Effector memory CD4-positive, alpha-beta T cell (primary cell): ENCODE measurements around the gene RORC.

Source experiments
- DNase-seq, 3 donors: peaks; one replicate each; pipeline ENCODE4 v3.0.0-alpha.2; 2020
- H3K27ac ChIP-seq: 2 replicates; pipeline ENCODE4 v1.7.0; 2013; ENCODE audit warnings: mild to moderate bottlenecking, low read length, moderate library complexity; ENCODE audit not compliant: insufficient read depth, poor library complexity, severe bottlenecking
- H3K27me3 ChIP-seq: replicated peaks from 2 replicates; pipeline ENCODE4 v1.7.0; 2013; ENCODE audit warnings: mild to moderate bottlenecking, low read length; ENCODE audit not compliant: insufficient read depth, control insufficient read depth, poor library complexity, severe bottlenecking
- H3K36me3 ChIP-seq: 2 replicates; pipeline ENCODE4 v1.7.0; 2013; ENCODE audit warnings: mild to moderate bottlenecking, low read length, moderate library complexity; ENCODE audit not compliant: control insufficient read depth, insufficient read depth
- H3K4me1 ChIP-seq: 2 replicates; pipeline ENCODE4 v1.7.0; 2013; ENCODE audit warnings: low read length, mild to moderate bottlenecking; ENCODE audit not compliant: control insufficient read depth, insufficient read depth, poor library complexity, severe bottlenecking
- H3K4me3 ChIP-seq: 2 replicates; pipeline ENCODE4 v1.7.0; 2013; ENCODE audit warnings: low read length, low read depth, mild to moderate bottlenecking; ENCODE audit not compliant: insufficient read depth, poor library complexity, severe bottlenecking
- H3K9me3 ChIP-seq: 2 replicates; pipeline ENCODE4 v1.7.0; 2013; ENCODE audit warnings: mild to moderate bottlenecking, low read length, moderate library complexity; ENCODE audit not compliant: control insufficient read depth

RORC gene

GRCh38 chr1:151809985-151810556, 21.5 kb downstream of the RORC start:
- Histone ChIP-seq H3K4me1 (peaks cover 23% of the 10 kb centered on the region), H3K9me3 (no peaks in the 10 kb centered on the region), H3K4me3 (no peak overlapping the region), H3K27ac (no peak overlapping the region), H3K36me3 (peaks cover 13% of the 10 kb centered on the region), H3K27me3 (no peaks in the 10 kb centered on the region)
- DNase-seq: no peak

- Histone ChIP-seq H3K9me3 (no peaks in the 10 kb centered on the region), H3K27ac (no peak overlapping the region), H3K4me1 (peaks cover 16% of the 10 kb centered on the region), H3K36me3 (peaks cover 13% of the 10 kb centered on the region), H3K4me3 (no peak overlapping the region), H3K27me3 (no peaks in the 10 kb centered on the region)
- DNase-seq: no peak
Observed at GRCh38 chr1:151809290-151809984, 22.2 kb downstream of the RORC start.

- no peak for DNase-seq
- peaks cover 13% of the 10 kb centered on the region for H3K36me3 ChIP-seq
- no peak overlapping the region for H3K27ac ChIP-seq
Observed at GRCh38 chr1:151807766-151808165, 23.8 kb downstream of the RORC start.

GRCh38 chr1:151807131-151807530, 24.5 kb downstream of the RORC start:
- Histone ChIP-seq H3K9me3 (no peaks in the 10 kb centered on the region), H3K4me1 (no peaks in the 10 kb centered on the region), H3K36me3 (peaks cover 13% of the 10 kb centered on the region), H3K27me3 (no peaks in the 10 kb centered on the region), H3K4me3 (no peak overlapping the region), H3K27ac (no peak overlapping the region)
- no peak for DNase-seq

More at GRCh38 chr1:151807766-151808165, 23.8 kb downstream of the RORC start:
- Histone ChIP-seq H3K9me3 (no peaks in the 10 kb centered on the region), H3K4me1 (peaks cover 2% of the 10 kb centered on the region), H3K27me3 (no peaks in the 10 kb centered on the region), H3K4me3 (no peak overlapping the region)

- Histone ChIP-seq H3K27ac (no peak overlapping the region), H3K4me1 (no peaks in the 10 kb centered on the region), H3K36me3 (peaks cover 11% of the 10 kb centered on the region), H3K27me3 (no peaks in the 10 kb centered on the region), H3K4me3 (no peak overlapping the region), H3K9me3 (no peaks in the 10 kb centered on the region)
- no peak for DNase-seq
Observed at GRCh38 chr1:151806170-151806569, 25.4 kb downstream of the RORC start.

GRCh38 chr1:151805066-151805820, 26.4 kb downstream of the RORC start, which contains the start of gene LINGO4:
LINGO4 (minus strand) TSS chr1:151805419; CDS start chr1:151802704, 2,715 bp downstream.
- no peak for DNase-seq

GRCh38 chr1:151803915-151804314, 27.7 kb downstream of the RORC start:
- DNase-seq: no peak
- Histone ChIP-seq H3K4me1 (peaks cover 8% of the 10 kb centered on the region), H3K36me3 (peaks cover 7% of the 10 kb centered on the region), H3K9me3 (no peaks in the 10 kb centered on the region), H3K27ac (no peak overlapping the region), H3K27me3 (no peaks in the 10 kb centered on the region), H3K4me3 (no peak overlapping the region)

More at GRCh38 chr1:151805066-151805820, 26.4 kb downstream of the RORC start, which contains the start of gene LINGO4:
- Histone ChIP-seq H3K4me1 (peaks cover 5% of the 10 kb centered on the region), H3K36me3 (peaks cover 7% of the 10 kb centered on the region), H3K27me3 (no peaks in the 10 kb centered on the region), H3K4me3 (no peak within 1 kb of the TSS), H3K27ac (no peak within 1 kb of the TSS), H3K9me3 (no peaks in the 10 kb centered on the region)

GRCh38 chr1:151803164-151803563, 28.4 kb downstream of the RORC start:
- no peaks in the 10 kb centered on the region for H3K27me3 ChIP-seq

GRCh38 chr1:151802372-151802771, 29.2 kb downstream of the RORC start:
- Histone ChIP-seq H3K27me3 (no peaks in the 10 kb centered on the region), H3K36me3 (no peaks in the 10 kb centered on the region), H3K27ac (no peak overlapping the region), H3K4me1 (peaks cover 8% of the 10 kb centered on the region), H3K4me3 (no peak overlapping the region), H3K9me3 (no peaks in the 10 kb centered on the region)
- DNase-seq: no peak

More at GRCh38 chr1:151803164-151803563, 28.4 kb downstream of the RORC start:
- H3K4me1 ChIP-seq: peaks cover 8% of the 10 kb centered on the region
- H3K4me3 ChIP-seq: no peak overlapping the region
- DNase-seq: no peak
- H3K36me3 ChIP-seq: peaks cover under 1% of the 10 kb centered on the region
- no peak overlapping the region for H3K27ac ChIP-seq
- no peaks in the 10 kb centered on the region for H3K9me3 ChIP-seq

GRCh38 chr1:151801846-151802245, 29.8 kb downstream of the RORC start:
- no peaks in the 10 kb centered on the region for H3K27me3 ChIP-seq
- H3K9me3 ChIP-seq: no peaks in the 10 kb centered on the region
- peaks cover 8% of the 10 kb centered on the region for H3K4me1 ChIP-seq
- DNase-seq: no peak
- no peak overlapping the region for H3K4me3 ChIP-seq
- no peaks in the 10 kb centered on the region for H3K36me3 ChIP-seq
- H3K27ac ChIP-seq: no peak overlapping the region
